A673 (cell line): Measurements from ENCODE around the gene MAPK4. TPM values are rescaled to one million over a fixed set of nuclear protein-coding genes. Genes with fewer than 3 reads are reported as not detected.

Experiments used
- BruUV-seq: library from RNA; stranded (reverse); fragments of 400-500 nt; replicated peaks from 2 replicates; lab custom pipeline; 2021; lab: Mats Ljungman, UMichigan
- CTCF ChIA-PET: fragments of 300-600 bp; sonication (Branson Sonifier 250); formaldehyde crosslinking; loops from one replicate; lab custom pipeline; 2022; ENCODE audit warnings: antibody characterized with exemption; lab: Charles Lee
- POLR2A ChIA-PET: fragments of 300-600 bp; sonication (Branson Sonifier 250); formaldehyde crosslinking; loops from one replicate; lab custom pipeline; 2022; ENCODE audit warnings: antibody characterized with exemption; ENCODE audit not compliant: low non-redundant PET; lab: Charles Lee
- DNase-seq: peaks from one replicate; pipeline ENCODE4 v3.0.0-alpha.2; 2015; ENCODE audit warnings: low spot score
- H3K27ac ChIP-seq: fragments of 200-600 bp; sonication (generic); 2 replicates; pipeline ENCODE4 v1.5.1; 2016; ENCODE audit warnings: mixed run types, low read depth, mild to moderate bottlenecking, mixed read lengths, antibody characterized with exemption, low read length; ENCODE audit not compliant: poor library complexity, severe bottlenecking
- H3K27me3 ChIP-seq: fragments of 200-600 bp; sonication (generic); replicated peaks from 2 replicates; pipeline ENCODE4 v1.6.1; 2017; ENCODE audit warnings: mixed run types, low read depth, mild to moderate bottlenecking, mixed read lengths, antibody characterized with exemption, low read length; ENCODE audit not compliant: insufficient read depth, poor library complexity
- H3K36me3 ChIP-seq: fragments of 200-600 bp; sonication (generic); 2 replicates; pipeline ENCODE4 v1.6.1; 2016; ENCODE audit warnings: mixed run types, mild to moderate bottlenecking, mixed read lengths, antibody characterized with exemption, low read length; ENCODE audit not compliant: insufficient read depth, poor library complexity, severe bottlenecking
- H3K4me1 ChIP-seq: fragments of 200-600 bp; sonication (generic); 2 replicates; pipeline ENCODE4 v1.6.1; 2017; ENCODE audit warnings: mixed run types, mild to moderate bottlenecking, mixed read lengths, antibody characterized with exemption, low read length; ENCODE audit not compliant: insufficient read depth, poor library complexity, severe bottlenecking
- H3K4me3 ChIP-seq: fragments of 200-600 bp; sonication (generic); 2 replicates; pipeline ENCODE4 v1.5.1; 2016; ENCODE audit warnings: low read depth, mixed run types, mild to moderate bottlenecking, mixed read lengths, low read length; ENCODE audit not compliant: poor library complexity, severe bottlenecking
- H3K9me3 ChIP-seq: fragments of 200-600 bp; sonication (generic); 2 replicates; pipeline ENCODE4 v1.6.1; 2016; ENCODE audit warnings: mixed run types, low read depth, mild to moderate bottlenecking, mixed read lengths, antibody characterized with exemption, low read length; ENCODE audit not compliant: poor library complexity, severe bottlenecking
- CTCF ChIP-seq: fragments of 300-800, 200-600 bp; sonication (generic); conservative IDR thresholded peaks from 2 replicates; pipeline ENCODE4 v1.5.1; 2017; ENCODE audit warnings: low read depth, mild to moderate bottlenecking, antibody characterized with exemption, low read length, moderate library complexity, mixed read lengths
- EZH2 ChIP-seq: fragments of 200-600 bp; sonication (generic); IDR thresholded peaks from 2 replicates; pipeline ENCODE4 v1.6.1; 2017; ENCODE audit warnings: borderline replicate concordance, low read depth, mild to moderate bottlenecking, mixed read lengths, antibody characterized with exemption, low read length; ENCODE audit not compliant: poor library complexity, severe bottlenecking
- intact Hi-C: fragments of 100-400 bp; cut with micrococcal nuclease; formaldehyde crosslinking; loops from one replicate; pipeline ENCODE4 v1.10.0; 2022; ENCODE audit not compliant: unreplicated experiment
- total RNA-seq: library from RNA; stranded (reverse); gene quantifications from 2 replicates; pipeline ENCODE4 v1.2.3, GENCODE V29; 2021

Gene MAPK4
- total RNA-seq, 1 experiment from 2014 or later: 0.62 TPM

GRCh38 chr18:50658601-50659000 is 98.7 kb downstream of the MAPK4 start:
- Histone ChIP-seq H3K27ac (no peak overlapping the region), H3K9me3 (no peaks in the 10 kb centered on the region), H3K4me1 (no peaks in the 10 kb centered on the region), H3K36me3 (no peaks in the 10 kb centered on the region), H3K4me3 (no peak overlapping the region), H3K27me3 (no peaks in the 10 kb centered on the region)
- TF ChIP-seq EZH2 (no peak), CTCF (no peak)
- no peak for DNase-seq
- intact Hi-C loops: loop anchor here (10.0 kb wide), 1 partner anchor 126 kb away; no protein-coding TSS in a partner anchor
- ChIA-PET POLR2A (no interaction called here), CTCF (no interaction called here)
- no TSS peak for BruUV-seq

- peak; percentile 38 for DNase-seq
- Histone ChIP-seq H3K27me3 (no peaks in the 10 kb centered on the region), H3K4me3 (no peak overlapping the region), H3K4me1 (no peaks in the 10 kb centered on the region), H3K27ac (no peak overlapping the region), H3K9me3 (no peaks in the 10 kb centered on the region), H3K36me3 (no peaks in the 10 kb centered on the region)
- ChIA-PET POLR2A (no interaction called here), CTCF (no interaction called here)
- BruUV-seq: no TSS peak
- no peak for TF ChIP-seq EZH2
- TF ChIP-seq CTCF: 0 out of 2 replicates have a peak, but pooled peaks have one; percentile 27
- intact Hi-C loops: loop anchor here (10.0 kb wide), 1 partner anchor 125 kb away; no protein-coding TSS in a partner anchor
Measured at GRCh38 chr18:50659091-50660003, 99.5 kb downstream of the MAPK4 start.

GRCh38 chr18:50661013-50661412 is 101.1 kb downstream of the MAPK4 start:
- ChIA-PET POLR2A (no interaction called here), CTCF (no interaction called here)
- no TSS peak for BruUV-seq

More at GRCh38 chr18:50661013-50661412, 101.1 kb downstream of the MAPK4 start:
- H3K27ac ChIP-seq: no peak overlapping the region
- DNase-seq: no peak
- no peaks in the 10 kb centered on the region for H3K27me3 ChIP-seq
- intact Hi-C loops: no loop called here
- no peak overlapping the region for H3K4me3 ChIP-seq
- H3K36me3 ChIP-seq: no peaks in the 10 kb centered on the region
- H3K4me1 ChIP-seq: no peaks in the 10 kb centered on the region
- TF ChIP-seq EZH2: no peak
- no peaks in the 10 kb centered on the region for H3K9me3 ChIP-seq
